ENCODE measurements around the gene CCDC60.

Gene CCDC60

GRCh38 chr12:119375883-119376190, 41.3 kb downstream of the CCDC60 start:
- no peak for DNase-seq (ENCODE audit: insufficient read length, low spot score)
- TF ChIP-seq SPI1 (IDR thresholded peaks at IDR 0.05; ENCODE audit: low read depth, low read length) (no peak), PAX5 (IDR thresholded peaks at IDR 0.05; ENCODE audit: insufficient read depth, low read length, severe bottlenecking) (no peak), POLR2A (IDR thresholded peaks at IDR 0.05; ENCODE audit: low read depth, low read length) (no peak), POLR2AphosphoS5 (IDR thresholded peaks at IDR 0.05; ENCODE audit: low read depth, low read length) (no peak), TAF1 (IDR thresholded peaks at IDR 0.05; ENCODE audit: low read depth, low read length) (no peak), POU2F2 (IDR thresholded peaks at IDR 0.05; ENCODE audit: low read depth, low read length) (no peak)
- FAIRE-seq, result no peak

- DNase-seq (ENCODE audit: insufficient read length, low spot score) (no peak), FAIRE-seq (no peak)
- no peak for TF ChIP-seq TAF1 (IDR thresholded peaks at IDR 0.05; ENCODE audit: low read depth, low read length)
- TF ChIP-seq POLR2AphosphoS5 (IDR thresholded peaks at IDR 0.05; ENCODE audit: low read depth, low read length), result no peak
- no peak for TF ChIP-seq PAX5 (IDR thresholded peaks at IDR 0.05; ENCODE audit: insufficient read depth, low read length, severe bottlenecking)
- no peak for TF ChIP-seq POLR2A (IDR thresholded peaks at IDR 0.05; ENCODE audit: low read depth, low read length)
- TF ChIP-seq POU2F2 (IDR thresholded peaks at IDR 0.05; ENCODE audit: low read depth, low read length), result no peak
- TF ChIP-seq SPI1 (IDR thresholded peaks at IDR 0.05; ENCODE audit: low read depth, low read length), result no peak
Measured at GRCh38 chr12:119378903-119379302, 44.4 kb downstream of the CCDC60 start.

- FAIRE-seq (no peak), DNase-seq (ENCODE audit: insufficient read length, low spot score) (no peak)
- TF ChIP-seq POLR2A (IDR thresholded peaks at IDR 0.05; ENCODE audit: low read depth, low read length) (no peak), SPI1 (IDR thresholded peaks at IDR 0.05; ENCODE audit: low read depth, low read length) (no peak), PAX5 (IDR thresholded peaks at IDR 0.05; ENCODE audit: insufficient read depth, low read length, severe bottlenecking) (no peak), TAF1 (IDR thresholded peaks at IDR 0.05; ENCODE audit: low read depth, low read length) (no peak), POU2F2 (IDR thresholded peaks at IDR 0.05; ENCODE audit: low read depth, low read length) (no peak)
Measured at GRCh38 chr12:119381471-119382235, 47.1 kb downstream of the CCDC60 start.

- no peak for DNase-seq (ENCODE audit: insufficient read length, low spot score)
- no peak for FAIRE-seq
- TF ChIP-seq PAX5 (IDR thresholded peaks at IDR 0.05; ENCODE audit: insufficient read depth, low read length, severe bottlenecking) (no peak), SPI1 (IDR thresholded peaks at IDR 0.05; ENCODE audit: low read depth, low read length) (no peak), TAF1 (IDR thresholded peaks at IDR 0.05; ENCODE audit: low read depth, low read length) (no peak), POLR2AphosphoS5 (IDR thresholded peaks at IDR 0.05; ENCODE audit: low read depth, low read length) (no peak), POU2F2 (IDR thresholded peaks at IDR 0.05; ENCODE audit: low read depth, low read length) (no peak), POLR2A (IDR thresholded peaks at IDR 0.05; ENCODE audit: low read depth, low read length) (no peak)
Measured at GRCh38 chr12:119383206-119383605, 48.7 kb downstream of the CCDC60 start.

- no peak for TF ChIP-seq TAF1 (IDR thresholded peaks at IDR 0.05; ENCODE audit: low read depth, low read length)
- no peak for TF ChIP-seq POU2F2 (IDR thresholded peaks at IDR 0.05; ENCODE audit: low read depth, low read length)
- no peak for TF ChIP-seq POLR2AphosphoS5 (IDR thresholded peaks at IDR 0.05; ENCODE audit: low read depth, low read length)
- no peak for TF ChIP-seq PAX5 (IDR thresholded peaks at IDR 0.05; ENCODE audit: insufficient read depth, low read length, severe bottlenecking)
- TF ChIP-seq POLR2A (IDR thresholded peaks at IDR 0.05; ENCODE audit: low read depth, low read length), result no peak
- no peak for TF ChIP-seq SPI1 (IDR thresholded peaks at IDR 0.05; ENCODE audit: low read depth, low read length)
- DNase-seq (ENCODE audit: insufficient read length, low spot score), result no peak
- no peak for FAIRE-seq
Measured at GRCh38 chr12:119384340-119384739, 49.8 kb downstream of the CCDC60 start.

- TF ChIP-seq POLR2AphosphoS5 (IDR thresholded peaks at IDR 0.05; ENCODE audit: low read depth, low read length), result no peak
- no peak for TF ChIP-seq PAX5 (IDR thresholded peaks at IDR 0.05; ENCODE audit: insufficient read depth, low read length, severe bottlenecking)
- TF ChIP-seq POU2F2 (IDR thresholded peaks at IDR 0.05; ENCODE audit: low read depth, low read length), result no peak
- no peak for TF ChIP-seq POLR2A (IDR thresholded peaks at IDR 0.05; ENCODE audit: low read depth, low read length)
- TF ChIP-seq TAF1 (IDR thresholded peaks at IDR 0.05; ENCODE audit: low read depth, low read length), result no peak
- TF ChIP-seq SPI1 (IDR thresholded peaks at IDR 0.05; ENCODE audit: low read depth, low read length), result no peak
- DNase-seq (ENCODE audit: insufficient read length, low spot score), result no peak
- no peak for FAIRE-seq
Measured at GRCh38 chr12:119385659-119386058, 51.1 kb downstream of the CCDC60 start.

GRCh38 chr12:119389687-119390086, 55.2 kb downstream of the CCDC60 start:
- no peak for FAIRE-seq
- TF ChIP-seq POLR2AphosphoS5 (IDR thresholded peaks at IDR 0.05; ENCODE audit: low read depth, low read length), result no peak
- no peak for TF ChIP-seq POU2F2 (IDR thresholded peaks at IDR 0.05; ENCODE audit: low read depth, low read length)
- TF ChIP-seq PAX5 (IDR thresholded peaks at IDR 0.05; ENCODE audit: insufficient read depth, low read length, severe bottlenecking), result no peak
- no peak for TF ChIP-seq POLR2A (IDR thresholded peaks at IDR 0.05; ENCODE audit: low read depth, low read length)
- no peak for TF ChIP-seq TAF1 (IDR thresholded peaks at IDR 0.05; ENCODE audit: low read depth, low read length)
- no peak for TF ChIP-seq SPI1 (IDR thresholded peaks at IDR 0.05; ENCODE audit: low read depth, low read length)
- DNase-seq (ENCODE audit: insufficient read length, low spot score), result no peak

- no peak for FAIRE-seq
Measured at GRCh38 chr12:119391673-119392072, 57.1 kb downstream of the CCDC60 start.

GRCh38 chr12:119393677-119394076, 59.1 kb downstream of the CCDC60 start:
- DNase-seq (ENCODE audit: insufficient read length, low spot score) (no peak), FAIRE-seq (no peak)
- no peak for TF ChIP-seq PAX5 (IDR thresholded peaks at IDR 0.05; ENCODE audit: insufficient read depth, low read length, severe bottlenecking)
- no peak for TF ChIP-seq POLR2AphosphoS5 (IDR thresholded peaks at IDR 0.05; ENCODE audit: low read depth, low read length)
- TF ChIP-seq TAF1 (IDR thresholded peaks at IDR 0.05; ENCODE audit: low read depth, low read length), result no peak
- TF ChIP-seq POU2F2 (IDR thresholded peaks at IDR 0.05; ENCODE audit: low read depth, low read length), result no peak
- TF ChIP-seq POLR2A (IDR thresholded peaks at IDR 0.05; ENCODE audit: low read depth, low read length), result no peak
- TF ChIP-seq SPI1 (IDR thresholded peaks at IDR 0.05; ENCODE audit: low read depth, low read length), result no peak

More at GRCh38 chr12:119391673-119392072, 57.1 kb downstream of the CCDC60 start:
- no peak for DNase-seq (ENCODE audit: insufficient read length, low spot score)
- TF ChIP-seq POLR2AphosphoS5 (IDR thresholded peaks at IDR 0.05; ENCODE audit: low read depth, low read length), result no peak
- TF ChIP-seq POLR2A (IDR thresholded peaks at IDR 0.05; ENCODE audit: low read depth, low read length), result no peak
- TF ChIP-seq SPI1 (IDR thresholded peaks at IDR 0.05; ENCODE audit: low read depth, low read length), result no peak
- TF ChIP-seq PAX5 (IDR thresholded peaks at IDR 0.05; ENCODE audit: insufficient read depth, low read length, severe bottlenecking), result no peak
- TF ChIP-seq POU2F2 (IDR thresholded peaks at IDR 0.05; ENCODE audit: low read depth, low read length), result no peak
- no peak for TF ChIP-seq TAF1 (IDR thresholded peaks at IDR 0.05; ENCODE audit: low read depth, low read length)

Measured in GM12891 (cell line).